Measurements from ENCODE around the gene ANXA4. TPM values are rescaled to one million over a fixed set of nuclear protein-coding genes. Genes with fewer than 3 reads are reported as not detected.

ANXA4 gene
- total RNA-seq, 1 donor from 2014 or later, result 122 TPM

DNA sequence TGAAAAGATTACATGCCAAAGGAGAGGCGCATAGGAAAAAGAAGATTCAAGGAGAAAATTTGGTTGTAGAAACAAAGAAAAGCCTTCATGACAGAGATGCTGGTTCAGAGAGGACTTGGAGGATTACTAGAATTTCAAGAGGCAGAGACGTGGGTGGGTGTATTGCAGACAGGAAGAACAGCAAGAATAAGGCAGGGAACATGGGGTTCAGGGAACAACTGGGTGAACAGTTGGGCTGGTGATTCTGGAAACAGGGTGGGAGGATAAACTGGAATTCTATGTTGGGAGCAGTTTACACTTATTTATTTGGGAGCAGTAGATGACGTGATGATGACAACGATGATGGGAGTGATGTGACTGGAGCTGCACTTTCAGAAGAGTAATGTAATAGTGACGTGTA lies 69.1 kb downstream of the ANXA4 start:
- Mint-ChIP-seq H3K9me3 (ENCODE audit: unreplicated experiment) (no peaks in the 10 kb centered on the region), H3K27ac (ENCODE audit: unreplicated experiment) (peak overlapping the region; percentile 8), H3K27me3 (ENCODE audit: low read depth, unreplicated experiment) (no peaks in the 10 kb centered on the region), H3K4me1 (ENCODE audit: low read depth, unreplicated experiment) (no peaks in the 10 kb centered on the region), H3K4me3 (ENCODE audit: unreplicated experiment) (no peak overlapping the region), H3K36me3 (ENCODE audit: low read depth, unreplicated experiment) (peaks cover 43% of the 10 kb centered on the region)
- Histone ChIP-seq H2AFZ (ENCODE audit: low read depth, low read length) (no peak overlapping the region), H3K36me3 (ENCODE audit: insufficient read depth, low read length) (peaks cover 3% of the 10 kb centered on the region), H3K4me1 (ENCODE audit: insufficient read depth, low read length) (no peaks in the 10 kb centered on the region), H3K27ac (ENCODE audit: low read depth, low read length) (no peak overlapping the region), H3K4me3 (ENCODE audit: insufficient read depth, low read depth, low read length) (no peak overlapping the region), H4K20me1 (ENCODE audit: insufficient read depth, low read length) (no peaks in the 10 kb centered on the region), H3K9me3 (ENCODE audit: insufficient read depth, low read depth, low read length) (no peaks in the 10 kb centered on the region), H3K27me3 (ENCODE audit: insufficient read depth, low read length) (no peaks in the 10 kb centered on the region), H3K79me2 (ENCODE audit: insufficient read depth, low read length) (no peaks in the 10 kb centered on the region), H3K4me2 (ENCODE audit: low read length) (no peak overlapping the region), H3K9ac (ENCODE audit: low read length) (no peak overlapping the region)
- FAIRE-seq (no peak), DNase-seq (ENCODE audit: low read depth) (no peak)
- TF ChIP-seq EZH2 (IDR thresholded peaks at IDR 0.05; ENCODE audit: insufficient read depth, low read length), result no peak
- TF ChIP-seq, protein P1, sequence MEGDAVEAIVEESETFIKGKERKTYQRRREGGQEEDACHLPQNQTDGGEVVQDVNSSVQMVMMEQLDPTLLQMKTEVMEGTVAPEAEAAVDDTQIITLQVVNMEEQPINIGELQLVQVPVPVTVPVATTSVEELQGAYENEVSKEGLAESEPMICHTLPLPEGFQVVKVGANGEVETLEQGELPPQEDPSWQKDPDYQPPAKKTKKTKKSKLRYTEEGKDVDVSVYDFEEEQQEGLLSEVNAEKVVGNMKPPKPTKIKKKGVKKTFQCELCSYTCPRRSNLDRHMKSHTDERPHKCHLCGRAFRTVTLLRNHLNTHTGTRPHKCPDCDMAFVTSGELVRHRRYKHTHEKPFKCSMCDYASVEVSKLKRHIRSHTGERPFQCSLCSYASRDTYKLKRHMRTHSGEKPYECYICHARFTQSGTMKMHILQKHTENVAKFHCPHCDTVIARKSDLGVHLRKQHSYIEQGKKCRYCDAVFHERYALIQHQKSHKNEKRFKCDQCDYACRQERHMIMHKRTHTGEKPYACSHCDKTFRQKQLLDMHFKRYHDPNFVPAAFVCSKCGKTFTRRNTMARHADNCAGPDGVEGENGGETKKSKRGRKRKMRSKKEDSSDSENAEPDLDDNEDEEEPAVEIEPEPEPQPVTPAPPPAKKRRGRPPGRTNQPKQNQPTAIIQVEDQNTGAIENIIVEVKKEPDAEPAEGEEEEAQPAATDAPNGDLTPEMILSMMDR (IDR thresholded peaks at IDR 0.05; ENCODE audit: insufficient read depth, low read depth, low read length), result no peak

DNA sequence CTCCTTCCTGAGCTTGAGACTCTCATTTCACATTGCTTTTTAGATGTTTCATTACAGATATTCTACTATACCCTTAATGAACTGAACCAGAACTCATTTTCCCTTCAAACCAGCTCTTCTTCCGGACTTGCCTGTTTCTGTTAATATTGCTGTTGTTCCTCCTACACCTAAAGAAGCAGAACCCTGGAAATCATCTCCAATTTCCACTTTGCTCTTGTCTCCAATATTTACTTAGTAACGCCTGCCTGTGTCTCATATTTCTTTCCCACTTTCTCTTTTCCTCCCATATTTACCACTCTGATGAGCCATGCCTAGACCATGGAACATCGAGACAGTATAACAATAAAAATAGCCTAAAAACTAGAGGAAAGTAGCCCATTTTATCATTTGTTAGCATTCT lies 69.7 kb downstream of the ANXA4 start:
- H2AFZ ChIP-seq (ENCODE audit: low read depth, low read length), result no peak overlapping the region
- Mint-ChIP-seq H3K4me3 (ENCODE audit: unreplicated experiment) (no peak overlapping the region), H3K27me3 (ENCODE audit: low read depth, unreplicated experiment) (no peaks in the 10 kb centered on the region), H3K27ac (ENCODE audit: unreplicated experiment) (no peak overlapping the region), H3K36me3 (ENCODE audit: low read depth, unreplicated experiment) (peaks cover 39% of the 10 kb centered on the region), H3K9me3 (ENCODE audit: unreplicated experiment) (no peaks in the 10 kb centered on the region), H3K4me1 (ENCODE audit: low read depth, unreplicated experiment) (no peaks in the 10 kb centered on the region)
- H3K4me2 ChIP-seq (ENCODE audit: low read length), result no peak overlapping the region
- H4K20me1 ChIP-seq (ENCODE audit: insufficient read depth, low read length), result no peaks in the 10 kb centered on the region
- H3K27me3 ChIP-seq (ENCODE audit: insufficient read depth, low read length), result no peaks in the 10 kb centered on the region
- no peak overlapping the region for H3K9ac ChIP-seq (ENCODE audit: low read length)
- no peak for DNase-seq (ENCODE audit: low read depth)
- FAIRE-seq, result no peak
- no peaks in the 10 kb centered on the region for H3K9me3 ChIP-seq (ENCODE audit: insufficient read depth, low read depth, low read length)
- H3K27ac ChIP-seq (ENCODE audit: low read depth, low read length), result no peak overlapping the region
- H3K4me1 ChIP-seq (ENCODE audit: insufficient read depth, low read length), result no peaks in the 10 kb centered on the region
- TF ChIP-seq, protein P1 (IDR thresholded peaks at IDR 0.05; ENCODE audit: insufficient read depth, low read depth, low read length), result no peak
- TF ChIP-seq EZH2 (IDR thresholded peaks at IDR 0.05; ENCODE audit: insufficient read depth, low read length), result no peak
- H3K36me3 ChIP-seq (ENCODE audit: insufficient read depth, low read length), result peaks cover 3% of the 10 kb centered on the region
- H3K4me3 ChIP-seq (ENCODE audit: insufficient read depth, low read depth, low read length), result no peak overlapping the region
- no peaks in the 10 kb centered on the region for H3K79me2 ChIP-seq (ENCODE audit: insufficient read depth, low read length)

DNA sequence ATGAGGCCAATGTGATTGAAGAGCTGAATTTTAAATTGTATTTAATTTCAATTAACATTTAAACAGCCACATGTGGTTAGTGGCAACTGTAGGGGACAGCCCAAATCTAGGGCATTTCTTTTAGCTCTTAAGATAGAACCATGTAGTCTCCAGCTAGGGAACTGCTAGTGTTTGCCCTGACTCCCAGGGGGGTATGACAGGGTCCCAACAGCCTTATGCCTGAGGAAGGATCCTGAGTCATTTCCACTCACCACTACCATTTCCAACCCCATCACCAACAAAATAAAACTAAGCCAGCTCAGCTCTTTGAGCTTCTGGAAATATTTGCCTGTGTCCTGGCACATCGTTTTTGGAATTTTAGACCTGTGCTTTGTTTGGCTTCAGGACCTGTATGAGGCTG lies 73.8 kb downstream of the ANXA4 start:
- H3K27ac ChIP-seq (ENCODE audit: low read depth, low read length), result no peak overlapping the region
- Mint-ChIP-seq H3K4me1 (ENCODE audit: low read depth, unreplicated experiment) (no peaks in the 10 kb centered on the region), H3K27me3 (ENCODE audit: low read depth, unreplicated experiment) (no peaks in the 10 kb centered on the region), H3K9me3 (ENCODE audit: unreplicated experiment) (no peaks in the 10 kb centered on the region), H3K4me3 (ENCODE audit: unreplicated experiment) (no peak overlapping the region), H3K27ac (ENCODE audit: unreplicated experiment) (no peak overlapping the region), H3K36me3 (ENCODE audit: low read depth, unreplicated experiment) (peaks cover 27% of the 10 kb centered on the region)
- DNase-seq (ENCODE audit: low read depth), result no peak
- H4K20me1 ChIP-seq (ENCODE audit: insufficient read depth, low read length), result no peaks in the 10 kb centered on the region
- no peak overlapping the region for H3K4me3 ChIP-seq (ENCODE audit: insufficient read depth, low read depth, low read length)
- H3K9me3 ChIP-seq (ENCODE audit: insufficient read depth, low read depth, low read length), result no peaks in the 10 kb centered on the region
- peaks cover 3% of the 10 kb centered on the region for H3K36me3 ChIP-seq (ENCODE audit: insufficient read depth, low read length)
- FAIRE-seq, result no peak
- H3K9ac ChIP-seq (ENCODE audit: low read length), result no peak overlapping the region
- no peaks in the 10 kb centered on the region for H3K27me3 ChIP-seq (ENCODE audit: insufficient read depth, low read length)
- H2AFZ ChIP-seq (ENCODE audit: low read depth, low read length), result no peak overlapping the region
- H3K4me2 ChIP-seq (ENCODE audit: low read length), result no peak overlapping the region
- H3K4me1 ChIP-seq (ENCODE audit: insufficient read depth, low read length), result no peaks in the 10 kb centered on the region
- H3K79me2 ChIP-seq (ENCODE audit: insufficient read depth, low read length), result no peaks in the 10 kb centered on the region
- no peak for TF ChIP-seq EZH2 (IDR thresholded peaks at IDR 0.05; ENCODE audit: insufficient read depth, low read length)
- TF ChIP-seq, protein P1 (IDR thresholded peaks at IDR 0.05; ENCODE audit: insufficient read depth, low read depth, low read length), result no peak

Measured in astrocyte (in vitro differentiated cells and primary cell).